ENCODE data around the gene GPR3. TPM values are rescaled to one million over a fixed set of nuclear protein-coding genes. Genes with fewer than 3 reads are reported as not detected.

GPR3 gene
- total RNA-seq, 1 experiment from 2014 or later = 4.4 TPM

DNA sequence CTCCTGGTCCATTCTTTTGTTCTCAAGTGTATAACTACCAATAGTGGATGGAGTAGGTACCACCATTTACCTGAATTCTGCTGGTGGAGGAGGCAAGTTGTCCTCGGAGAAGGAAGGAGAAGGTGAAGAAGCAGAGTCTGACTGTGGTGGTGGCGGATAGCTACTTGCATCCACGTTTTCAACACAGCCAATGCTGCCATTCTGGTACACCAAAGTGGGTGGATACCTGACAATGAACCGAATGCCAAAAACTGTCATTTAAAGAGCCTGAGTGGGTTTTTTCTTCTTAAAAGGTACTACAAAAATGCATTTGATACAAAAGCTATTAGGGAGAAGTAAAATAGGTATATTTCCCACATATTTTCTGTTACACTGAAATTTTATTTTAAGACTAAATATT is 20.1 kb downstream of the GPR3 start:
- Histone ChIP-seq H3K79me2 (ENCODE audit: insufficient read depth, low read length) (no peaks in the 10 kb centered on the region), H3K9me3 (ENCODE audit: control insufficient read depth, low read depth, low read length) (no peaks in the 10 kb centered on the region), H3K27me3 (ENCODE audit: insufficient read depth, low read length) (no peaks in the 10 kb centered on the region), H4K5ac (ENCODE audit: insufficient read length, low read depth, low read length) (no peak overlapping the region), H3K4ac (ENCODE audit: low read depth, low read length) (no peak overlapping the region), H3K23me2 (ENCODE audit: insufficient read length, low read depth, low read length, poor library complexity, severe bottlenecking) (no peaks in the 10 kb centered on the region), H3K79me1 (ENCODE audit: insufficient read depth, low read depth, low read length, poor library complexity, severe bottlenecking) (no peaks in the 10 kb centered on the region), H2BK20ac (ENCODE audit: low read depth, low read length, poor library complexity, severe bottlenecking) (no peak overlapping the region), H3K4me1 (ENCODE audit: insufficient read depth, low read length) (no peaks in the 10 kb centered on the region), H3K27ac (ENCODE audit: insufficient read length, low read depth, low read length) (no peak overlapping the region), H2BK5ac (ENCODE audit: insufficient read length, low read length) (no peak overlapping the region), H4K91ac (ENCODE audit: insufficient read length, low read depth, low read length) (no peak overlapping the region), H2AK5ac (ENCODE audit: insufficient read length, low read length) (no peak overlapping the region), H2BK120ac (ENCODE audit: low read depth, low read length, poor library complexity, severe bottlenecking) (no peak overlapping the region), H2BK15ac (ENCODE audit: low read depth, low read length) (no peak overlapping the region), H3K14ac (ENCODE audit: insufficient read depth, low read length) (no peak overlapping the region), H3K4me2 (ENCODE audit: insufficient read depth, insufficient read length, low read length) (no peak overlapping the region), H4K8ac (replicated peaks; ENCODE audit: insufficient read length, low read depth, low read length) (no peak overlapping the region), H4K20me1 (ENCODE audit: control insufficient read depth, insufficient read depth, insufficient read length) (no peaks in the 10 kb centered on the region), H2BK12ac (ENCODE audit: insufficient read length, low read depth, low read length) (no peak overlapping the region), H3K56ac (ENCODE audit: insufficient read length, low read depth, low read length) (no peak overlapping the region), H3K9ac (ENCODE audit: extremely low read depth, insufficient read length, low read length) (no peak overlapping the region), H3K18ac (ENCODE audit: insufficient read length, low read depth, low read length) (no peak overlapping the region), H2AFZ (ENCODE audit: low read length) (no peak overlapping the region), H3K23ac (ENCODE audit: insufficient read length, low read depth, low read length) (no peak overlapping the region), H3T11ph (ENCODE audit: low read length) (no peak overlapping the region)
- H3K27me3 Mint-ChIP-seq (ENCODE audit: low read depth) = no peaks in the 10 kb centered on the region
- no peak for DNase-seq
- no peaks in the 10 kb centered on the region for H3K9me3 Mint-ChIP-seq
- H3K4me1 Mint-ChIP-seq = no peaks in the 10 kb centered on the region
- TF ChIP-seq, protein P1, sequence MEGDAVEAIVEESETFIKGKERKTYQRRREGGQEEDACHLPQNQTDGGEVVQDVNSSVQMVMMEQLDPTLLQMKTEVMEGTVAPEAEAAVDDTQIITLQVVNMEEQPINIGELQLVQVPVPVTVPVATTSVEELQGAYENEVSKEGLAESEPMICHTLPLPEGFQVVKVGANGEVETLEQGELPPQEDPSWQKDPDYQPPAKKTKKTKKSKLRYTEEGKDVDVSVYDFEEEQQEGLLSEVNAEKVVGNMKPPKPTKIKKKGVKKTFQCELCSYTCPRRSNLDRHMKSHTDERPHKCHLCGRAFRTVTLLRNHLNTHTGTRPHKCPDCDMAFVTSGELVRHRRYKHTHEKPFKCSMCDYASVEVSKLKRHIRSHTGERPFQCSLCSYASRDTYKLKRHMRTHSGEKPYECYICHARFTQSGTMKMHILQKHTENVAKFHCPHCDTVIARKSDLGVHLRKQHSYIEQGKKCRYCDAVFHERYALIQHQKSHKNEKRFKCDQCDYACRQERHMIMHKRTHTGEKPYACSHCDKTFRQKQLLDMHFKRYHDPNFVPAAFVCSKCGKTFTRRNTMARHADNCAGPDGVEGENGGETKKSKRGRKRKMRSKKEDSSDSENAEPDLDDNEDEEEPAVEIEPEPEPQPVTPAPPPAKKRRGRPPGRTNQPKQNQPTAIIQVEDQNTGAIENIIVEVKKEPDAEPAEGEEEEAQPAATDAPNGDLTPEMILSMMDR (conservative IDR thresholded peaks at IDR 0.05) = no peak
- H3K36me3 Mint-ChIP-seq (ENCODE audit: insufficient read depth in 1 of 3, low read depth in 3 of 3) = peaks cover 47 to 86% (median 84%) of the 10 kb centered on the region in 3 experiments; a peak in 6 of 7 replicates
- no peak overlapping the region for H3K4me3 Mint-ChIP-seq
- WGBS (ENCODE audit: extremely low coverage, insufficient read length, low lambda C conversion rate) = no CpG with 5 or more reads among the region's 4 CpGs
- H3K27ac Mint-ChIP-seq = no peak overlapping the region; a peak in 1 of 7 replicates

Data from H9 (cell line).